ENCODE data around the gene FERD3L.

FERD3L gene

DNA sequence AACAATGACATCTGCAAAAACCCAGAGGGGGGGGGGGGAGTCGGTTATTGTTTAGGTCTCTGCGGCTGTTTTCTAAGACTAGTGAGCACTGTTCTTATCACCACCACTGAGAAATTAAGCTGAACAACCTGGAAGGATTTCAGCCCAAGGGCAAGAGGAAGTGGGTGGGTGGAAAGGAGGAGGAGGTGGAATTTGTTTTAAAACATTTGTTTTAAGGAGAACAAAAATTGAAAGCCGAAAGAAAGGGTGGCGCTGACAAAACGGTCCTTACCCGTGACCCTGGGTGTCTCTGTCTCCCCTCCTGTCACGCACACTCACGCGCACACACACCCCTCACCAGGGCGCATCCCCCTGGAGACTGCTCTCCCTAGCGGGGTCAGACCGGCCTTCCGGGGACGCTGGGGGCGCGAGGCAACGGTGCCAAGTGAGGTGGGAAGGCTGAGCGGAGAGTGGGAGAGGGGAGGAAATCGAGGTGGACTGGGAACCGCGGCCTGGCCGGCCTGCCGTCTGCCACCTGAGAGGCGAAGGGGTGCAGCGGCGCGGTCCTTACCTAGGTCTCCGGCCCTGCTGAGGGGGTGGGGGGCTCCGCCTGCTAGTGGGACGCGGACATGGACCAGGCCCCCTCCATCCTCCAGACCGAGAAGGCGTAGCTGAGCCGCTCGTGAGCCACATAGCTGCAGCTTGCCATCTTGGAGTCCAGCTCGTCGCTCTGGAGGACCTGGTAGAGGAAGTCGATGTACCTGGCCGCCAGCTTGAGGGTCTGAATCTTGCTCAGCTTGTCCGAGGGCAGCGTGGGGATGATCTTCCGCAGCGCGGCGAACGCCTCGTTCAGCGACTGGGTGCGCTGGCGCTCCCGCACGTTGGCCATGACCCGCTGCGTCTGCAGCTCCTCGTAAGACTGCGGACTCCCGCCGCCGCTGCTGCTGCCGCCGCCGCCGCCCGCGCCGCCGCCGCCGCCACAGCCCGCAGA, 28.8 kb downstream of the FERD3L start:
- DNase-seq: no peak

DNA sequence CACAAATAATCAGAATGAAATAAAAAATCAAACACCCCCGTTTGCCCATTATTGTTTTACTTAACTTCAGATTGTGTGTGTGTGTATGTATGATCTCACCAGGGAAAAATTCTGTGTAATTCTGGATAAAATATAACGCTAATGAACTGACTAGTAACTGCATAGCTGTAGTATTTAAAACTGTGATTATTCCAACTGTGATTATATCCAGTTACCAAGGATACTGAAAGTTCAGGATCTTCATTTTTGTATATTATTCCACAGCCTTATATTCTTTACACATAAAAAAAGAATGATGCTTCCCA, 30.7 kb downstream of the FERD3L start:
- DNase-seq: no peak

DNA sequence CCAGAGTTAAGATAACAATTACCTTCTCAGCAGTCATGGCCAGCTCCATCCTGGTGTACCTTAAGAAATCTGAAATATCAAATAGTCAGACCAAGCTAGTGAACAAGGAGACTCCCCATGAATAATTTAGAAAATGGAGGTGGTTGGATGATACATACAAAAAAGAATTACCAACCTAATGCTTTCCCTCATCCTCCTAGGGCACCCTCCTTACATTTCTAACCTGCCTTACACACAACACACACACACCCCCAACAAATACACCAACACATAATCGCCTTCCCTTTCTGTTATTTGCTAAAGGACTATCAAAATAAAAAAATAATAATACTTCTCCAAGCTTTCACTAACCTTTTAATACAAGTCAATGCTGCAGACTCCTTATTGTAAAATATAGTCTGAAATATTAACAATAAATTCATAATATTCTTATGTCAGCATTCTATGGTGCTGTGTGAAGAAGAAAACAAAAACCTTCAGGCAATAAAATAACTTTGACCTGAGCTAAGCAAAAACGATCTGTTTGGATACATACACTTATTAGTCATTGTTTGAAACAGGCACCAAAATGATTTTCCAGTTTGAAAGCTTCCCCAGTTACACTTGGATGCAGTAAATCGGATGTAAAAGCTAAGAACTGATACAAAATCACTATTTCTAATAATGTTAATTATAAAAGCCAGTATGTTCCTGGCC, 31.2 kb downstream of the FERD3L start:
- no peak for DNase-seq

DNA sequence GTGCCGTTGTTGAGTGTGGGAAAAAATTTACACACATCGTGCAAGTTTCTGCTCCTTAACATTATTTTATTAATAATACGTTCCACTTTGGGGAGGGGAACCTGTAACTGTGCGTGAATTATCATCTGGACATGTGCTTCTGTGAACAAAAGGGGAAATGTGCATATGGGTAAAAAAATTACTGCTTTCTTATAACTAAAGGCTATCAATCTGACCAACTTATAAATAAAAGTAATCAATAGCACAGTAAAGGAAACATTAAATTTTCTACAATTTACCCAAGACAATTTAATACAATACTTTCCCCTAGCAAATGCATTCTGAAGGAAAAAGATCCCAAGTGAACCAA, 32.2 kb downstream of the FERD3L start:
- DNase-seq: no peak

DNA sequence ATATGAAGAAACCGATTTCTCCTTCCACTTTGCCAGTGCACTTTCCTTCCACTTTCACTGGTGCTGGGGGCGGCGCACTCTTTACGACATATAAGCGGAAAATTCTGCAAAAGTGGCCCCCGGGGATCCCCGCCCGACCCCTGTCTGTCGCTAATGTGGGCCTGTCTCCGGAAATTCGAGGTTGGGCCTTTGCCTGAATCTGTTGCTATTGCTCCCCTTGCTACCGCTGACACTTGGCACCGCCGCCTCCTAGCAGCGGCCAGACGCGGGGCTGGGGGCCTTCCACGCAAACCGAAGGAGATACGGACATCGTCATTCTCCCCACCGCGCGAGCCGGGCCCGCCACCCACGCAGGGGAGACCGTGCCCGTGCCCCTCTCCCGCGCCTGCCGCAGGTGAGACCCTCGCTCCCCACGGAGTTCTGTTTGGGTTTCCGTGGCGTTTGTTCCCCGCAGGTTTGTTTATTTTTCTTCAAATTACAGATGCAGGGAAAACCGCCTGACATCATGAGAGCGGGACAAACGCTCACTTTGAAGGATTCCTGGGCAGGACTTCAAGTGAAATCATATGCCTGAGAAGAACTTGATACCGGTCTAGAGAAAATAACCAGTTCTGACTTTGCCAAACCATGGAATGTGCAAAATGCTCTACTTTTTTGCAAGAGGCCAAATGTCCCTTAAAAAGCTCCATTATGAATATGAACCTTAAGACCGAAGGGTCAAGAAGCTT, 32.8 kb downstream of the FERD3L start:
- no peak for DNase-seq

DNA sequence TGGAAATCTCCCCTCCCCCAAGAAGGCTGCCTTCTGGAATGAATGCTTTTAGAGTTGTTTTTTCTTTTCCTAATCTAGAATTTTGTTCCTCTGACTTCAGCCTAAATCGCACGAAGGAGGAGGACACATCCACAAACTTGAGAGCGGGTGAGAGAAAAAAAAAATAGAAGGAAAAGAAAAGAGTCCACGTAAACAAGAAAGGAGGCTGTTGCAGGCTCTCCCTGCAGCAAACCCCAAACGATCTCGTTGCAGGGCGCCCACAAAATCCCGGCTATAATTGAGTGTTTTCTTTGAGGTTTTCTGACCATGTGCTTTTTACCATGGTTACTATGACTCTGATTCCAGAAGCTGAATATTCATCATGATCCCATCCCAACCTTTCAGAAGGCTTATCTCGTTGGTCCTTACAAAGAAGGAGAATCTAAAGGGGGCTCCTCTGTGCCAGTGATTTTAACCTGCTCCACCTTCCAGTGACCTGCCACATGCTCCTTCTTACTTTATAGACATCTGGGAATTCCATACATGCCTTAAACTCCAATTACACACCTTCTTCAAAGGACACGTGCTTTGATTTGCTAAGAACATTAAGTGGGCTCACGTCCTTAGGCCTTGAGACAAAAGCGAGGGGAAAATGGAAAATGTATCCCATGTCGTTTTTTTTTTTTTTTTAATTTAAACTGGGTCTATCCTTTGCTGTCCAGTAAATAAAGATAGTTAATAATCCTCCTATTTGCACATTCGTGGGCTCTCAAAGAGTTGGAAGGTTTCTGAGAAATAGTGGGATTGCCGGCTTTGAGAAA, 33.5 kb downstream of the FERD3L start:
- no peak for DNase-seq

DNA sequence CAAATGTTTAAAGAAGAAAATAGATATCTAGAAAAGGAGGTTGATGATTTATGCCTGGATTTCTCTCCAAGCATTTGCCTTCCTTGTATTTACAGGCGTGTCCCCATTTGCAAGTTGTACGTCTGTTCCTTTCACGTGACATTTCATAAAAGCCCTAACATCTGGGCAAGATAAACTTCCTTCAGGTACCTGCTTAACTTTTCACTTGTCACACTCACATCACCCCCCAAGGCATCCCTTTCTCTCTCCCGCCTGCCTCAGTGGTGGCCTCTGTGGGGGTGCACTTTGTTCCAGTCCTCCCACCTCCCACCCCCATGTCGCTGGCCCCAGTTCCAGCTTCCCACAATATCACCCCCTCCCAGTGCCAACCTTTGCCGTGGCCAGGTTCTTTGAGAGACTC, 34.4 kb downstream of the FERD3L start:
- DNase-seq: no peak

DNA sequence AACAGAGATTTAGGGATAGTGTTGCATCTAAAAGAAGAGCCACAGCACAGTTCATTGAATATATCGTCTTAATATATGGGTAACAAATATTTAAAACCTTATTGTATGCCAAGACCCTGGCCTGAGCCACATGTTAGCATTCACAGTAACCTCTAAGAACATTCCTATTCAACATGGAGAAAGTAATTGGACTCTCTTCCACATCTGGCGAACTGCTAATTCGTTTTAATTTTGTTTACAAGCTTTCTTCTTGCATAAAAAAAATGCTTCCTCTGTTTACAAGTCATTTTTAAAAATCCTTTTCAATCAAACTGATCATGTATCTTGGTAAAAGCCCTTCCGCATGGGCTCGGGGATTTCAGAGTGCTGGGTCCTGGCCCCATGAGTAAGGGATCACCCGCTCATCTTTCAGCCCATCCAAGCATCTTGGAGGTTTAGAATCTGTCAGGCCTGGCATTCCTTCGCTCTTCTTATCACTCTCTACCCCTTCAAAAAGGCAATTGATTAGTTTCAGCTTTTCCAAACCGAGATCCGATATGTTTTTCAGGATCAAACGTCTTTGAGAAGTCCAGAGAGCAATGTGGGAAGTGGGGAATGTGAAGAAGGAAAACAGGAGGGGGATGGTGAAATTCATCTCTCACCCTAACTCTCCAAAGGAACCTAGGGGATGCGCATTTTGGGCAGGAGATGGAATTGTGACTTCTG, 35.0 kb downstream of the FERD3L start:
- no peak for DNase-seq

DNA sequence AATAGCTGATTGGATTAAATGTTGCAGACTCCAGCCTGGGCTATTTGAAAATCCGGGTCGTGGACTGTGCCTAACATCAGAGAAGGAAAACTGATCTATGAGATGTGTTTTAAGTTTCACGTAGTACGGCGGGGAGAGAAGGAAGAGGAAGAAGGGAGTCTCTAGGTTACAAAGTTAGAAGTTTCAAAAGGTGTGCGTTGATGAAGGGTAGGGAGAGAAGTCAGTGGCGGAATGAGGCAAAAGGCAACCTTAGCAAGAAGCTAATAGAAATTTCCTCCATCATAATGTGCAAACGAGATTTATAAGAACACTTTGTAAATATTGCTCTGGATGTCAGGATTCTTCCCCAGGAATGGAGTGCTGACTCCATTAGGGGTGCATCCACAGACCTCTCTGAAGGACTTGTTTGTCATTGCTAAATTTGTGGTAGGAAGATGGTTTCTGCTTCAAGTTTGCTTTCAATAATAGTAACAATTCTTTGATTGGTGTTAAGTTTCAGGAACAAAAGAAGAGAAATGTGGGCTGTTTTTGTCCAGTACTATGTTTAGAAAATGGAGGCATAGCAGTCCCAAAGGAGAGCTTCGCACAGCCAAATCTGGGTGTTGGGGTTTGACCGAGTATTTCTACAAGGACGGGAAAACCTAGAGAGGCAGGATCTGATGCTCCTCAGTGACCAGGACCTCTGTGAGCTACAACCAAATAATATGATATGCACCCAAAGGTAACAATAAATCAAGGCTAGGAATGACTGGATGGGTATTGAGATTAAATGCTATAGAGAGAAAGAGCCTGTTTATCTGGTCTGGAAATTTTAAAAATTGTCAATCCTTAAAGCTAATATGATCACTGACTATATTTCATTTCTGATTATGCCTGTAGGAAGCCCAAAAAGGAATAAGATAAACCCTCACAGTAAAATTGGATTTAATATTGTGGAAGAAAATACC, 35.9 kb downstream of the FERD3L start:
- no peak for DNase-seq

DNA sequence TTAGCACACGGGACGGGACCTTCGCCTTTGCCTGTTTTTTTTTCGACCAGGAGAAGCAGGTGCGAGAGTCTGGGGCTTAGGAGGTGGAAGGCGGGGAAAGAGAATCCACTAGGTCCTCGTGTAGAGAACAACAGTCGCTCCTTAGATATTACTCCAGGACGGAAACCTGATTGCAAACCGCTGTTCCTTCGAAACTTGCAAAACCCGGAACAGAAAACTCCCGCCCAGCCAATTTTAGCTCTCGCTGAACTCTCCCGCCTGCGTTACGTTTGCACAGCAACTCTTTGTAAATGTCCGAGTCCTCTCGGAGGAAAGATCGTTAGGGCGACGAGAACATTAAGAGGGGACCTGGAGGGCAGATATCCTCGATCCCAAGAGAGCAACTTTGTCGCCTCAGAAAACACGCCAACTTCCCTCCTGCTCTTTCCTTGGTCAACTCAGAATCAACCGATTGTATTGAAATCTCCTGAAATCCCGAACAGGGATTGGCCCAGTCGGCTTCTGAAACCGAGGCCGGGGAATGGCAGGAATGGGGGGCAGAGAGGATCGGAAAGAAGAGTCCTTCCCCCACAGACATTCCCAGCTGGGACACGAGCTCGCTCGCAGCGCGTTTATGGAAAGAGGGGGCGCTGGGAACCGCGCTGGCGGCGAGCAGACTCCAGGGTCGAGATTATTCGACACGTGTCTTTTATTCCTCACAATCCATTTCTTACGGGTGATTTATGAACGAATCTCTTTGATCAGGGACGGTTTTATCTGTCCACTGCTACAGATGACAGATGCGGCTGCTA, 37.7 kb downstream of the FERD3L start:
- DNase-seq: no peak

DNA sequence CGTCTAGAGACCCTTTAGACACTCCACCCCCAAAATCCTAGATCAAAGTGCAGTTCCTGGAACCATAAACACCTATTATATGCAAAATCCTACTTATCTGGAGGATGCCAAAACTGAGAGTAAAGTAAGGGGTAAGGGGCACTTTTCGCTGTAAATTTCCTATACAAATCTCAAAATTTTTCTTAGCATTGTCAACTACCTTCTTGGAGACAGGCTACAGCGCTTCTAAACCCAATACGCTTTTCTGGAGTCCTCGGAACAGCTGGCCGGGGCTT, 38.2 kb downstream of the FERD3L start:
- DNase-seq: no peak

DNA sequence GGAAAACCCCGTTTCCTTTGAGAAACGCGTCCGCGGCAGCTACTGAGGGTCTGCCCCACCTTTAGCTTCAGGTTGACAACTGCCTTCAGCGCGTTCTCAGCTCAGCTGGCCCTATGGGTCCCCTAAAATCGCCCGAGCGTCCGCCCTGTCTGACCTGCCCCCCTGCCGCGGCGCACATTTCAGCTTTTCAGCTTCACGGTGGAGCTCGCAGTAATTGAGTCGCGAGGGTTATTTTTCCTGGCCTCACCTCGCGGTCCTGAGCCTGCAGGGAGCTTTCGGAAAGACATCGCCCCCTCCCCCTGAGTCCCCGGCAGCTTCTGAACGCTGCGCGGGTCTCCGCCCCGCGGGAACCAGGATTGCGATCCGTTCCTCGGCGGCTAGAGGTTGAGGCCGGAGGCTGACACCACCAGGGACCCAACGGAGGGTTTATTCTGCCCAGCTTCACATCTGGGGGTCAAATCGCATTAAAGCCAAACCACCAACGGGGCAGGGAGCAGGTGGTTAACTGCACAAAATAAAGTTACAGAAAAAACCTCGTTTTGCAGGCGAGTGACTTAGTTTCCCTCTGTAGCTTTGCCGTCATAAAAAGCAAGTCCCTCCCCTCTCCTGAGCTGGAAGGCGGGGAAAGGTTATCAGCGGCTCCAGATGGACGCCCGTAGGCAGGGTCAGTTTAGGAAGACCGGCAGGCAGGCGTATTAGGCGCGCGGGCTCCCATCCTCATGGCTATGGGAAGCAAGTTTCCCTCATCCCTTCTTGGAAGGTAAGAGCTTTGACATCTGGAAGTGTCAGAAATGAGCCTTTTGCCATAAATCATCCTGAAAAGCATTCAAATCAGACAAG, 38.8 kb downstream of the FERD3L start:
- no peak for DNase-seq

DNA sequence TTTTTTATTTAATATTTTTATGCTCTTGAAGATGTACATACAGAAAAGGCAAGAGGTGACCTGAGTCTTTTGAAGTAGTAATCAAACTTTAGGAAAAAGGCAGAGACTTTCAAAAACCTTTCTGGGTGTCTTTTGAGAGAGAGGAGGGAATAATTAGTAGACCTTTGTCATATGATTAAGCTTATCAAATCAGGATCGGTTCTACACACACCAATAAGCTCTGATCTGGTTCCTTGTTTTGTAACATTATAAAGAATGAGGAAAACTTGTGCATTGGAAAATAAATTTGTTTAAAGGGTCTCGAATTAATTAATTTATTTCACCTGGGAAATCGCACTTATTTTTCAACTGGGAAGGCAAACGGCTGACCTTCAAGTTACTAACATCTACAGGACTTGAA, 39.7 kb downstream of the FERD3L start:
- DNase-seq: no peak

DNA sequence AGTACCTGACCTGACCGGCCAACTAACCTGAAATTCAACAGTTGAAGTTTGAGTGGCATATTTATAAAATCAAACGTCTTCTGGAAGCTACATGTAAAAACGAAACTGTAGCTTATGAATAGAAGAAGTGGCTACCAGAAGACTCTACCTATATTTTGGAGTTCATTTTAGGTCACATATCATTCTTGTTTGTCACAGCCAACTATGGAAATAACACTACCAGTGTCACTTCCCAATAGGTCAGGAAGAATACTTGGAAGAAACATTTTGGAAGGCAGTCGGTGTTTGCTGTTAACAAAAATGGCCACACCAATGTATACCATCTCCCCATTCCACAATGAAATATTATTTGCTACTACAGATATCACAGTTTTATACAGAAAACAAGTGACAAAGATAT, 40.4 kb downstream of the FERD3L start:
- DNase-seq: no peak

DNA sequence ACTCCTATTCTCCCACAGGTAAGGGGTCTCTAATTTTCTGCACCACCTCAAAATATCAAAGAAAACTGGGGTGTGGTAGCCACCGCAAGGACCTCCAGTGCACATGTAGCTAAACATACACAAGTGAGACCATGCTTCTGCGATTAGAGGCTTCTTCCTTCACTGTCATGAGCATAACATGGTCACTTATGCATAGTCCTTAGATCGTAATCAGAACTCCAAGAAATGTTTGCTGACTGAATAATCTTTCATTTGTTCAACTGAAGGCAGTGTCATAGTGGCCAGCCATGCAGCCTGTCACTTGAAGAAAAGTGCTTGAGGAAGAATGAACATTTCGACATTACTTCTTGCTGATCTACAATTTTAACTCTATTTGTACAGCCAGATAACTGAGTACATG, 42.3 kb downstream of the FERD3L start:
- DNase-seq: no peak

DNA sequence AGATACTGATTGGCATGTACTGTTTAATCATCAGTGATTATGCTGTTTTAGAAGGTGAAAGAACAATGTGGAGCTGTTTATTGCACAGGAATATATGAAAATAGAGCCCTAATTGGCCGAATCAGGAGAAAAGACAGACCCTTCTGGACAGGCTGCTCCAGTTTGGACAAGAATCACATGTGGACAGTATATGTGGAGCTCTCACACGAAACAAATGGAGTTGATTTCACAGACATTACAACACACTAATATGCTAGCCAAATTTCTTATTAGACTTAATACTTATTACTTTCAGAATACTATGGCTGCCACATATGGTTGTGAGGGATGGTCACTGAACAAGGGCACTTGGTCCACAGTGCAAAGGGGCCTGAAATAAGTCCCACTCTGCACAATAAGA, 43.3 kb downstream of the FERD3L start:
- no peak for DNase-seq

DNA sequence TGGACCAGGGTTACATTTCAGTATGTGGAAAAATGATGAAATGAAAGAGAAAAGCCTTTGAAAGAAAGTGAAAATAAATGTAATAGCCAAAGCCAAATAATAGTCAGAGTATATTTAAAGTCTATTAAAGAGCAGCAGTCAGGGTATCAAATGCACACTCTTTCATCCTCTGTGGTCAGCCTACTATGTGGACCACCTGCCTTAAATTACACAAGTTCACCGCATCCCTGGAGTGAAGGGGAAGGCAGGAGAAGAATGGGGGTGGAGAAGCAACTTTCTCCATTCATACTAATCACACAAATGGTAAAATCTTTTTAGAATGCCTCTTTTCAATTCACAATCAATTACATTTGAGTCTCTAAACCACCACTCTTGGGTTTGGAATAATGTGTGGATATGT, 43.7 kb downstream of the FERD3L start:
- DNase-seq: no peak

DNA sequence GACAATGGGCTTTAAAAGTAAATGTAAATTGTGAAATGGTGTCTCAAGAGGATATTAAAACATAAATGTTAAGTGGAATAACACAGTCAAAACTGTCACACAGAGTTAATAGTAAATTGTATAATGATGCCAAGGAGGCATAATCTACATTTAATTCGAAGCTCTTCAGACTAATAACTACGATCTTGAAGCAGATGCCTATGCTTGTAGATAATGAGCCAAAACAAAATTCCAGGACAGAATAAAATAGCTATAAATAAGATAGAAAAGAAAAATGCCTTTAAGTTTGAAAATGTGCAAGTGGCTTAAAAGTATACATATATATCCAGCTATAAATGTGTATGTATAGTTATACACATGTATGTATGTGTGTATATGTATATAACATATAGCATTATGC, 45.3 kb downstream of the FERD3L start:
- no peak for DNase-seq

DNA sequence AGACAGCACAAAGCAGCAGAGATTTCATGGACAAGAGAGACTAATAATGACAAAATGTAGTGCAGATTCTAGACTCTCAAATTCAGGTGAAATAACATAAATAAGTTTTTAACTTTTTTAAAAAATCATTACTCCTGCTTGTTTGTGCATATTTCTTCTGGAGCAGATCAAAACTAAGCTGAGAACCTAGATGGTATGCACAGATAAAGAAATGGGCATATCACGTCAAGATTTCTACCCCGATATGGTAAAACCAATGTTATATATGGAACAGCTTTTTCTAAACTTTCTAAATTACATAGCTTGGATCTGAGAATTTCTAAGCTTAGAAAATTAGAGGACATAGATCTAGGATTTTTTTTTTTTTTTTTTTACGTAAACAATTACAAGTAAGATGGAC, 46.0 kb downstream of the FERD3L start:
- DNase-seq: no peak

DNA sequence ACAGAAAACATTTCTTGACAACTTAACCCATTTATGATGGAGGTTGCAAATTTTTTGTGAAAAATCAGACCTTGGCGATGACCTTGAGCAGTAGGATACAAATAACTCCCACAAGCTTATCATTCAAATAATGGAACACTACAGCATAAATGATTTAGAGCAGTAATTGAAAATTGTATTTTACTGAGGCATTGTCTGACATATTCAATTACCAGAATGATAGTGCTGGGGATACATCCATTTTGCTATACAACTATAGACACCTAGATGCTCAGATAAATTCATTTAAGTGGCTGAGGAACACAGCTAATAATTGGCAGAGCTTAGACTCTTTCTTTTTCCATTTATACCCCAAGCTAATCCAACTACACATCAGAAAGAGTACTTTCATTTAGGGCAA, 46.7 kb downstream of the FERD3L start:
- no peak for DNase-seq
